WTC11 (cell line): Measurements from ENCODE around the gene TTYH1. TPM values are rescaled to one million over a fixed set of nuclear protein-coding genes. Genes with fewer than 3 reads are reported as not detected.

Experiments used
- ATAC-seq: fragments of 200-7000 bp; cut with Tn5 transposase; 2 replicates; pipeline ENCODE4 v1.10.0; 2021; ENCODE audit warnings: mild to moderate bottlenecking, moderate library complexity
- CTCF ChIA-PET: fragments of 300-600 bp; sonication (Branson Sonifier 250); formaldehyde crosslinking; loops from one replicate; lab custom pipeline; 2021; ENCODE audit warnings: antibody characterized with exemption; lab: Charles Lee
- POLR2A ChIA-PET: fragments of 350-600 bp; sonication (Branson Sonifier 250); formaldehyde crosslinking; loops from one replicate; lab custom pipeline; 2021; ENCODE audit warnings: antibody characterized with exemption; lab: Charles Lee
- DNase-seq: peaks from one replicate; pipeline ENCODE4 v3.0.0; 2021; ENCODE audit warnings: low spot score
- H3K27ac Mint-ChIP-seq: 2 replicates; pipeline ENCODE4 v1.8.0; 2021; ENCODE audit warnings: mixed read lengths
- H3K27me3 Mint-ChIP-seq: 2 replicates; pipeline ENCODE4 v1.8.0; 2021; ENCODE audit warnings: low read depth, mild to moderate bottlenecking, moderate library complexity, mixed read lengths
- H3K36me3 Mint-ChIP-seq: 2 replicates; pipeline ENCODE4 v1.8.0; 2021; ENCODE audit warnings: mixed read lengths
- H3K4me1 Mint-ChIP-seq: 2 replicates; pipeline ENCODE4 v1.8.0; 2022; ENCODE audit warnings: mixed read lengths
- H3K4me3 Mint-ChIP-seq: 2 replicates; pipeline ENCODE4 v1.8.0; 2021; ENCODE audit warnings: mild to moderate bottlenecking, moderate library complexity, mixed read lengths
- H3K9me3 Mint-ChIP-seq: 2 replicates; pipeline ENCODE4 v1.8.0; 2021; ENCODE audit warnings: mixed read lengths
- AFF4 ChIP-seq: sonication (generic); formaldehyde crosslinking; IDR thresholded peaks from 2 replicates; pipeline ENCODE4 v1.8.1; 2023; ENCODE audit warnings: mild to moderate bottlenecking, missing genetic modification reagents, borderline replicate concordance
- CREB1 ChIP-seq: sonication (generic); formaldehyde crosslinking; IDR thresholded peaks from 2 replicates; pipeline ENCODE4 v1.8.0; 2023; ENCODE audit warnings: mild to moderate bottlenecking, missing genetic modification reagents
- CTCF ChIP-seq: fragments of 200-600 bp; IDR thresholded peaks from 2 replicates; pipeline ENCODE4 v1.8.0; 2022; ENCODE audit warnings: antibody characterized with exemption
- GRHL2 ChIP-seq: fragments of 250-450 bp; sonication (Bioruptor Pico); IDR thresholded peaks from 2 replicates; pipeline ENCODE4 v1.8.0; 2022; ENCODE audit warnings: mild to moderate bottlenecking, moderate library complexity; ENCODE audit not compliant: insufficient replicate concordance, severe bottlenecking
- IRF2 ChIP-seq: sonication (generic); formaldehyde crosslinking; IDR thresholded peaks from 2 replicates; pipeline ENCODE4 v1.8.0; 2022; ENCODE audit warnings: low read depth, missing genetic modification reagents, borderline replicate concordance
- MYBL2 ChIP-seq: sonication (generic); formaldehyde crosslinking; IDR thresholded peaks from 2 replicates; pipeline ENCODE4 v1.8.1; 2023; ENCODE audit warnings: mild to moderate bottlenecking, moderate library complexity, missing genetic modification reagents
- PREB ChIP-seq: sonication (generic); formaldehyde crosslinking; IDR thresholded peaks from 2 replicates; pipeline ENCODE4 v1.8.1; 2022; ENCODE audit warnings: mild to moderate bottlenecking, missing genetic modification reagents, moderate library complexity, borderline replicate concordance
- USF1 ChIP-seq: sonication (generic); formaldehyde crosslinking; IDR thresholded peaks from 2 replicates; pipeline ENCODE4 v1.8.0; 2022; ENCODE audit warnings: mild to moderate bottlenecking, missing genetic modification reagents
- ZBTB43 ChIP-seq: sonication (generic); formaldehyde crosslinking; IDR thresholded peaks from 2 replicates; pipeline ENCODE4 v1.8.1; 2023; ENCODE audit warnings: mild to moderate bottlenecking, missing genetic modification reagents
- ZNF138 ChIP-seq: sonication (generic); formaldehyde crosslinking; conservative IDR thresholded peaks from 2 replicates; pipeline ENCODE4 v1.8.1; 2022; ENCODE audit warnings: mild to moderate bottlenecking, moderate library complexity, missing genetic modification reagents
- ZNF317 ChIP-seq: sonication (generic); formaldehyde crosslinking; IDR thresholded peaks from 2 replicates; pipeline ENCODE4 v1.8.1; 2023; ENCODE audit warnings: low read depth, mild to moderate bottlenecking, moderate library complexity, missing genetic modification reagents, borderline replicate concordance
- ZNF425 ChIP-seq: fragments of 250-450 bp; sonication (Bioruptor Pico); conservative IDR thresholded peaks from 2 replicates; pipeline ENCODE4 v1.9.0; 2021; ENCODE audit warnings: mild to moderate bottlenecking
- total RNA-seq: library from RNA; stranded (reverse); gene quantifications from 3 replicates; pipeline ENCODE4 v1.2.3, GENCODE V29; 2021

TTYH1 gene
- total RNA-seq, 1 experiment from 2014 or later: 37.1 TPM

- no peaks in the 10 kb centered on the region for H3K9me3 Mint-ChIP-seq
- ATAC-seq: no peak
- H3K4me1 Mint-ChIP-seq: peaks cover 16% of the 10 kb centered on the region
Observed at GRCh38 chr19:54475706-54476105, 60.4 kb downstream of the TTYH1 start.

GRCh38 chr19:54477650-54478049 is 62.4 kb downstream of the TTYH1 start:
- ChIA-PET POLR2A (no interaction called here), CTCF (interaction anchor here (1.3 to 1.4 kb wide), 2 partner anchors 196 to 404 kb away, joined by 4 to 7 read pairs; no protein-coding TSS in a partner anchor)
- no peak for TF ChIP-seq AFF4 (CRISPR knock-in tag)
- no peak for TF ChIP-seq ZNF317 (CRISPR knock-in tag)
- no peak for TF ChIP-seq IRF2 (CRISPR knock-in tag)
- TF ChIP-seq MYBL2 (CRISPR knock-in tag): no peak
- no peak for TF ChIP-seq ZNF138 (CRISPR knock-in tag)
- no peak for TF ChIP-seq ZBTB43 (CRISPR knock-in tag)
- TF ChIP-seq PREB (CRISPR knock-in tag): no peak
- no peak overlapping the region for H3K4me3 Mint-ChIP-seq
- ATAC-seq (0 out of 2 replicates have a peak, but pooled peaks have one; percentile 9), DNase-seq (no peak)
- peaks cover 26% of the 10 kb centered on the region for H3K27me3 Mint-ChIP-seq
- H3K27ac Mint-ChIP-seq: no peak overlapping the region
- H3K9me3 Mint-ChIP-seq: no peaks in the 10 kb centered on the region
- peaks cover 19% of the 10 kb centered on the region for H3K4me1 Mint-ChIP-seq
- no peaks in the 10 kb centered on the region for H3K36me3 Mint-ChIP-seq

More at GRCh38 chr19:54475706-54476105, 60.4 kb downstream of the TTYH1 start:
- ChIA-PET CTCF (no interaction called here), POLR2A (no interaction called here)
- Mint-ChIP-seq H3K27me3 (peaks cover 36% of the 10 kb centered on the region), H3K4me3 (no peak overlapping the region), H3K27ac (no peak overlapping the region), H3K36me3 (no peaks in the 10 kb centered on the region)
- no peak for TF ChIP-seq ZNF425 (CRISPR knock-in tag)
- DNase-seq: no peak

GRCh38 chr19:54478677-54479266 is 63.5 kb downstream of the TTYH1 start:
- DNase-seq: peak; percentile 76
- Mint-ChIP-seq H3K36me3 (no peaks in the 10 kb centered on the region), H3K27ac (no peak overlapping the region)
- TF ChIP-seq CTCF: peak; percentile 55; the same call in 1 of the 2 replicates
- TF ChIP-seq CREB1 (CRISPR knock-in tag): no peak
- TF ChIP-seq GRHL2 (CRISPR knock-in tag): no peak
- TF ChIP-seq USF1 (CRISPR knock-in tag): peak; percentile 31; the same call in 1 of the 2 replicates
- TF ChIP-seq, all 79 proteins: peak for 2
- POLR2A ChIA-PET: interaction anchor here (0.7 kb wide), 1 partner anchor 1117 kb away, joined by 3 read pairs; no protein-coding TSS in a partner anchor
- Mint-ChIP-seq H3K27me3 (peaks cover 21% of the 10 kb centered on the region), H3K4me1 (peaks cover 12% of the 10 kb centered on the region), H3K9me3 (no peaks in the 10 kb centered on the region), H3K4me3 (no peak overlapping the region)
- CTCF ChIA-PET: interaction anchor here (0.6 to 1.5 kb wide), 6 partner anchors 63 to 890 kb away, joined by 3 to 7 read pairs (median 4); partner anchors contain the start of gene TTYH1
- peak; percentile 70 for ATAC-seq
